GM19395 (cell line): ENCODE data around the gene FBXO2.

Source experiments
- ATAC-seq: cut with Tn5 transposase; IDR thresholded peaks from one replicate; pipeline ENCODE4 v1.9.1; 2021; ENCODE audit warnings: mild to moderate bottlenecking, moderate library complexity; ENCODE audit not compliant: unreplicated experiment

Gene FBXO2, protein sequence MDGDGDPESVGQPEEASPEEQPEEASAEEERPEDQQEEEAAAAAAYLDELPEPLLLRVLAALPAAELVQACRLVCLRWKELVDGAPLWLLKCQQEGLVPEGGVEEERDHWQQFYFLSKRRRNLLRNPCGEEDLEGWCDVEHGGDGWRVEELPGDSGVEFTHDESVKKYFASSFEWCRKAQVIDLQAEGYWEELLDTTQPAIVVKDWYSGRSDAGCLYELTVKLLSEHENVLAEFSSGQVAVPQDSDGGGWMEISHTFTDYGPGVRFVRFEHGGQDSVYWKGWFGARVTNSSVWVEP

DNA sequence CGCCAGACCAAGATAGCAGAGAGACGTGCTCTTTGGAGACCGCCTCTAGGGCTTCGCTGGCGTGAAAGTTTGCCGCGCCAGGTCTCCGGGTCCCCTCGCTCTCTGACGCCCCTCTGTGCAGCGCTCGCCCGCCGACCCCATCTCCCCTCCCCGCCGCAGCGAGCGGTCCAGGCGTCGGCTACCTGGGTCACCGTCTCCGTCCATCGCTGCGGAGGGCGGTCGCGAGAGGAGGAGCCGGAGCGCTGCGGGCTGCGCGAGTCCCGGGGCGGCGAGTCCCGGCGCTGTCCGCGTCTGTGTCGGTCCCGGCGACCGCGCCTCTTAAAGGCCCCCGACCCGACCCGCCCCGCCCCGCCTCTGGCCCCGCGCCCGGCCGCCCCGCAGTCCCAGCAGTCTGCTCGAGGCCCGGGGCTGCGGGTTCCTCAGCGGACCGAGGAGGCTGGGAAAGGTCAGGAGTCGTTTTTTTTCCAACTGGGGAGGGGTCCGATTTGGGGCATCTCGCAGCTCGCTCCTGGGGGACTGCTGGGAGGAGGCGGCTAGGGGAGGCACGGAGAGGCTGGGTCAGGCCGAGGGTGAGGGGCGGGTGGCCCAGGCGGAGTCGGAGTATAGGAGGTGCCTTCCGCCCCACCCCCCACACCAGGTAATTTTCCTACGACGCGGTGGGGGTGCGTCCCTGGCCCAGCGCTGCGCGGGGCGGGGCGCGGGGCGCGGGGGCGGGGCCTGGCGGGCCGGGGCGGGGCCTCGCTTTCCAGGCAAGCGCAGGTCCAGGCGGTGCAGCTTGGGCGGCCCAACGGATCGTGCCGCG is at the start of gene FBXO2, which contains the start of gene FBXO44:
TSS of gene FBXO2 (minus strand) at position 293 of the 802 bp plus-strand sequence. CDS start at position 204, 89 bp downstream.
TSS of gene FBXO44 (plus strand) at position 741 of the 802 bp plus-strand sequence. CDS start 959 bp downstream, outside the sequence.
- no peak for ATAC-seq

DNA sequence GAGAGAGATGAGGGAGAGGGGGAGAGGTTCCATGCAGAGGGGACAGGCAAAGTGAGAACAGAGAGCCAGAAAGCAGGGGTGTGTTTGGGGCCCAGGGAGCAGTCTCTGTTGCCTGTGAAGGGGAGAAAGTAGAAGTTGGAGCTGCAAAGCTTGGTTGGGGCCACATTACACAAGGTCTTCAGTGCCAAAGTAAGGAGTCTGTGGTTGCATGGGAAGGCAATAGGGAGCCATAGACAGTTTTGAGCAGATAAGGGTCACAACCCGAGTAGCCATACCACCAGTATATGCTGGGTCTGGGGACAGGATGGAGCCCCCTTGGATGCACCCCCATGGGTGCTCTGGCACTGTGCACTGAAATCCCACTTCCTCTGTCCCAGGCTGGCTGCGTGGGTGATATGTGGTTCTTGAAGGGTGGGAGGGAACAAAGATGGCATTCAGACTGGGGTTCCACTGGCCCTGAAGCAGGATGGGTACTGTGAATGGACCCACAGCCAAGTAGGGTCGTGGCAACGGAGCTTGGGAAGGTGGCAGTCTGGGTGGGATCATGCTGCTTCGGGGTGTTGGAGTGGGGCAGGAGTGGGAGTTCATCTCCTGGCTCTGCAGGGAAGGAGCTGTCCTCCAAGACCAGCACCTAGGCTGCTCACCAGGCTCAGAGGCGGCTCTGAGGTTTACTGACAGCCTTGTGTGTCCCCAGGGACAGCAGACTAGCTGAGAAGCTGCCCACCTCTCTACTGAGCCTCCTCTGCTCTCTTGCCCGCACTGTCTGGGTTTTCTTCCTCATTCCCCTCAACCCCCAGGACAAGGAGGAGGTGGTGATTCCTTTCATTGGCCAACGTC is 49.3 kb upstream of the FBXO2 start:
- no peak for ATAC-seq

DNA sequence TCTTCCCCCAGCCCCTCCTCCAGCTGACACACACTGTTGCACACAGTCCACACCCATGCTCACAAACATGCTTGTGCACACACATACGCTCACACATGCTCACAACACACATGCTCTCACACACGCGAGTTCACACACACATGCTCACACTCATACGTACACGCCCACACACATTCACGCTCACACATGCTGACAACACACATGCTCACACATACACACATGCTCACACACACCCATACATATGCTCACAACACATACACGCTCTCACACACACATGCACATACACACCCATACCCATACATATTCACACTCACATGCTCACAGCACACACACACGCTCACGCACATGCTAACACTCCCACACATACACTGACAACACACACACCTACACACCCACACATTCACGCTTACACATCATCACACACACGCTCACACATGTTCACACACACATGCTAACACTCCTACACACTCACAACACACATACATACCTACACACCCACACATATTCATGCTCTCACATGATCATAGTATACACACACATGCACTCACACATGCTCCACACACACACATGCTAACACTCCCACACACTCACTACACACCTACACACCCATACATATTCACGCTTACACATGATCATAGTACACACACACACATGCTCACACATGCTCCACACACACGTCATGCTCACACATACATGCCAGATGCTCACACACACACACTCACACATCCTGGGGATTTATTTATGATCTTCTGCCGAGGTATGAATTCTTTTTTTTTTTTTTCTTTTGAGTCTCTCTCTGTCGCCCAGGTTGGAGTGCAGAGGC is 48.0 kb upstream of the FBXO2 start:
- ATAC-seq = no peak

DNA sequence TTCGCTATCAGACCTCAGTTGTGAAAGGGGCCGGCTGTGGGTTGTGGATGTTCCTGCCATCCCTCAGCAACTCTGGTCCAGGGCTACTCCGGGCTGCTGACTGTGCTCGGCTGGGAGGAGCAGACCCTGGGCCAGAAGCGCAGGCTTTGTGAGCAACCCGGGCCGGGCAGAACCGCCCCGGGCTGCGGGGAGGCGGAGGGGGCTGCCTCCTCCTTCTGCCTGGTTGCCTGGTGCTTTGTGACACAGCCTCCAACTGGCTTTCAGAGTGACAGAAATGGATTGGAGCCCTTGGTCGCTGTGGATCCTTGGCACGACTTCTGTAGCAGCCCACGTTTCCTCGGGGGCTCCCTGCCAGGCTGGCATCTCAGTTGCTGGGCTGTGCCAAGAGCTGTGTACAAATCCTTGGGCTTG is 47.3 kb upstream of the FBXO2 start:
- ATAC-seq = no peak

DNA sequence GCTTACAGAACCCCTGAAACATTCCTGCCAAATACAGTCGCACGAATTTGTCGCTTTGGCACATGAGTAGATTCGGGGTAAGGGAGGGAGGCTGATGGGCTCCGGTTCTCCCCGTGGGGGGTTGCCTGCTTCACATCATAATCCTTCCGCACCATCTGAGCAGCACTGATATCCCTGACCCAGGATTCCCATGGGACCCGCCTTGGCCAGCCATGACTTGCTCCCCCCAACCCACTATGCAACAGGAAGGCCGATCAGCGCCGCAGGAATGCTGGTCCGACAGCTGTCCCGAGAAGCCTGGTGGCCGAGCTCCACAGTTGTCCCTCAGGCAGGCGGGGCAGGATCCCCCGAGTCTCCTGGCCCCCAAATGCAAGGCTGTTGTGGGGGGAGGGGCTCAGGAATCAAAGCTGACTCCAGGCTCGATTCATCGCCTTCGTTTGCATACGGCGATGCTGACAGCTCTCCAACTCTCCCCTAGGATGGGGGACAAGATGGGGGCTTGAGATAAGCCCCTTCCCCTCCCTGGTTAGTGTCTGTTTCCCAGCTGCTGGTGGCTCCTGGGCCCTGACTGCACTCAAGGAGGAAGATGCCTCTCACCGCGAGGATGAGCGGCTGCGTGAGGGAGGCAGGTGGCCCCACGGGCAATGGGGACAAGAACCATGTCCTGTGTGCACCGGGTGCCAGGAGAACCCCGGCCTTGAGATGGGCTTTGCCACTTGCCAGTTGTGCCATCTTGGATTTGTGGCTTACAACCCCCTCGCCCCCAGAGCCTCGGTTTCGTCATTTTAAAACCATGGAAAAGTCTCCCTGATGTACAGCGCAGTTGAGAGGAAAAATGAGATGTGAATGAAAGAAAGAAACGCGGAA is 46.6 kb upstream of the FBXO2 start:
- ATAC-seq = no peak

DNA sequence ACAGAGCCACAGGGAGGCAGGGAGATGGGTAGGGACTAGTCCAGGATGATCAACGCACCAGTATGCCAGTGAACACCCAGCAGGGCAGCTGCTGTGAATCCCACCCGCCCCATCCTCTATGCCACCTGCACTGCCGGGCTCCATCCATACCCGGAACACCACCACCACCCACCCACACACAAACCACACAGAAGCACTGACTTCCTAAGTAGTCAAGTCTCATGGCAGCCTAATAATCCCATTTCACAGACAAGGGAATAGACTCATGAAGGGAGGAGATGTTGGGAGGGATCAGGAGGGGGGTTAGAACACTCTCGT is 43.6 kb upstream of the FBXO2 start:
- ATAC-seq = no peak

DNA sequence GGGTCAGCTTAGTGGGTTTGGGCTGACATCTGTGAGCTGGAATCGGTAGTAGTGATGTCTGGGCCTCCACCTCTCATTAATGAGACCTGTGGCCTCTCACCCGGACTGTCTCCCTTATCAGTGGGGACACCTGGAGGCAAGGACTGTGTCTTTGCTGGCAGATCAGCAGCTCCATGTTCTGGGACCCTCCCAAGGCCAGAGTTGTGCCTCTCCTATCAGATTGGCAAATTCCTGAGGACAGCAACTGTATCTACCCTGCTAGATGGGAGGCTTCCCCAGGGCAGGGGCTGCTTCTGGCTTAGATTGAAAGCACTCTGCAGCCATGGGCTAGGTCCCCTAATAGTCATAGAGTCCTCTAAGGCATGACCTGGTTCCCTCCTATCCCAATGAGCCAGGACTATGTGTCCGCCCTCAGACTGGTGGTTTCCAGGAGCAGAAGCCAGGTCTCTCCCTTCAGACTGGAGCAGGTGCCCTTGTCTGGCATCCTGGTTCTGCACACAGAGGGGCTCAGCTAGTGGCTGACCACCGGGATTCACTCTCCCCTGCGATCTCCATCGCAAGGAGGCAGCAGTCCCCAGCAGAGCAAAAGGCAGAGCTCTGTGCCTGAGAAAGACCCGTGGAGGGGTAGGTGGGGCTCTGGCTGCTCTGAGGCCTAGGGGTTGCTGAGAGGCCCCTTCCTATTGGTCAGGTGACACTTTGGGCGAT is 43.1 kb upstream of the FBXO2 start:
- no peak for ATAC-seq

DNA sequence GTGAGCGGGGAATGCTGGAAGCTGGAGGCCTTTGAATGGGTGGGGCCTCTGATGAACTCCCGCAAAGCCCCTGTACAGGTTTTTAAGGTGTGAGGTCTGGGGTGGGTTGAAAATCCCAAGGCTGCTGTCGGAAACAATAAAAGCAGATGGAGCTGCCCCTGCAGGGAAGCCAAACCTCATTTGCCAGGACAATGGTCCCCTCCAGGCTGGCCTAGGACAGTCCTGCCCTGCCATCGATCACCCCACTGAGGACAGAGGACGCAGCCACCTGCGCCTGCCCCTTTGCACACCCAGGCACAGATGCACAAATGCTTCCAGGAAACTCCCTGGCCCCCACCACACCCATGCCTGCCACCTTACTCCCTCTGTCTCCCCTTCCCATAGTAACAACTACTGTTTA is 41.6 kb upstream of the FBXO2 start:
- ATAC-seq = no peak

DNA sequence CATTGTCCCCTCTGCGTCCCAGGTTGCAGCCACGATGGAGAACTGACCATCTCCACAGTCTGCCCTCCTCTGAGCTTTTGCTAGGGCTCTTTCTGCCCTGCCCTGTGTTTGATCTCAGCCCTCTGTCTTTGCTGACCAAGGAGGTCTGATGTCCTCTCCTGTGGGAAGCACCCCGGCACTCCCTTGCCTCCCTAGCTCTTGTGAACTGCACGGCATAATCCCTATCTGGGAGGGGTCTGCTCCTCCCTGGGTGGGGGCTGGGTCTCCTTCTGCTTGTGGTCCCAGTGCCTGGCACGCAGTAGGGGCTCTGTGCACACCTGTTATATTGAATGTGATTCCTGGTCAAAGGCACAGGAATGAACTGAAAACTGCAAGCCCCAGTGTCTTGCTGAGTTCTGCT is 39.7 kb upstream of the FBXO2 start:
- no peak for ATAC-seq

DNA sequence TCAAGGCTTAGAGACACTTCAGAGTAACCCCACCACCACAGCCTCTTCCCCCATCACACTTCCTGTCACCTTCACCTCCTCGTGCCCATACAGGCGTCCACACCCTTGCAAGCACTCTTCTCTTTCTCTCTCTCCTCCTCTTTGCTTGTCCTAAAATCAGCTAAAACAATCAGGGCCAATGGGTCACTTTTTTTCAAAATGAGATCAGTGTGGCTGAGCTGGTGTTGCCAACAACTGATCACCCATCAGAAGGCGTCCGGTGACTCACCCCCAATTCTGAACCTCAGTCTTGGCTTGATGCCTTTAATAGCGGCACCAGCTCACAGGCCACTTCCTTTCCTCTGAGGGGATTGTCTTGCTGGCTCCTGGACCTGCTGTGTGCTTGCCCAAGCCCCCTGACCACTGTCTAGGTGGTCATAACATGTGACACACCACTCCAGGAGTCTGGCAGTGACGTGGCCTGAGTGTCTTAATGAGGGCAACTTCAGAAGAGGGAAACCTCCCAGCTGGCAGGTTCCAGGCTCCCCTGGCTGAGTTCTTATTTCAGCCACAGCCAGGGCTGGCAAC is 38.9 kb upstream of the FBXO2 start:
- ATAC-seq = no peak

DNA sequence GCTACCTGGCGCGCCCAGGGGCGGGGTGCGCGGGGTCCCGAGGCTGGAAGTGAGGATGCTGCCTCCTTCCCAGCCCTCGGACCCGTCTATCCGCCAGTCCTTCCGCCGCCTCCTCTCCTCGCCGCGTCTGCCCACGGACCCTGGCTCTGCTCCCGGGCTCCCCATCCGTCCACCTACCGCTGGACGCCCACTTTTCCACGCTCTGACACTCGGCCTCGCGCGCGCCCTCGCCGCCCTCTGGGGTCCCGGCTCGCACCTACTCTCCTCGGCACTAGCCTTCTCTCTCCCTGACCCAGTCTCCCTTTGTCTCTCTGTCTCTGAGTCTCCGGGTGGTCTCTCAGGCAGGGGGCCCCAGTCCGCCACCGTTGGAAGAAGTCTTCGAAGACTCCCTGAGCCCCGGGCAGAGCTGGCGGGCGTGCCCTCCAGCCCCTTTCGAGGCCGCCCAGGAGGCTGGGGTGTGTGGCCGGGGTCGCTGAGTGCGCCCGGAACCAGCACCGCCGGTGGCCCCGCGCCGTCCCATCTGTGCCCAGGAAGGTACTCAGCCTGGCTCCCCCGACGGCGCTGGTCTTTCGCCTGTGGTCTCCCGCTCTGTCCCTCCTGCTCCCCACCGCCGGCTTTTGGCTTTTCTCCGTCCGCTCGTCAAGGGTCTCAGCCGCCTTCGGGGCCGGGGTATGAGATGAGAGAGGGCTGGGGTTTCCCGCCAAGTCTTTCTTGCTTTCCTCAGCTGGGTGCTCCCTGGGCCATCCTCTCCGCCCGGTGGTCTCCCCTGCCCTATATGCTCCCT is 37.9 kb upstream of the FBXO2 start:
- no peak for ATAC-seq

DNA sequence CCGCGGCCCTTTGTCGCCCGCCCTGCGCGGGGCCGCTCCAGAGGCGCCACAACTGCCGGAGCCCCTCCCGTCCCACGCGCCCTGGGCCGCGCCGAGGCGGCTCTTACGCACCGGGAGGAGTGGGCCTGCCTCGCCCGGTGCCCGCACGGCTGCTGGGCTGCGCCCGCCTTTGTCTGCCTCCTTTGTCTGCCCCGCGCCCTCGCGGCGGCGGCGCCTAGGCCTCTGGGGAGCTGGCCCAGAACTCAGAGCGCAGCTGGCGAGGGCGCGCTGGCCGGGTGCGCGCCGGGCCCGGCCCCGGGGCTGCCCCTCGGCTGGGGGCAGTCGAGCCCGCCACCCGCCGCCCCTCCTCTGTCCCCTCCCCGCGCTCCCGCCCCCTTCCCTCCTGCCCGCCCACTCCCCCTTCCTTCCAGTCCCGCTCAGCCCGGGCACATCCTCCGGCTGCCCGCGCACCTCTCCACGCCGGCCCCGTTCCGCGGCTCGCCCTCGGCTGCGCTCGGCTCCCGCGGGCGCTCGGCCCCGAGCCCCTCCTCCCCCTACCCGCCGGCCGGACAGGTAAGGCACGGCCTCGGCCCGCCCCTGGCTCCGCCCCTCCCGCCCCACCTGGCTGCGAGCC is 37.2 kb upstream of the FBXO2 start, which contains the start of gene DRAXIN:
TSS of gene DRAXIN (plus strand) at position 409 of the 613 bp plus-strand sequence. CDS start 14,549 bp downstream, outside the sequence.
- ATAC-seq = no peak

DNA sequence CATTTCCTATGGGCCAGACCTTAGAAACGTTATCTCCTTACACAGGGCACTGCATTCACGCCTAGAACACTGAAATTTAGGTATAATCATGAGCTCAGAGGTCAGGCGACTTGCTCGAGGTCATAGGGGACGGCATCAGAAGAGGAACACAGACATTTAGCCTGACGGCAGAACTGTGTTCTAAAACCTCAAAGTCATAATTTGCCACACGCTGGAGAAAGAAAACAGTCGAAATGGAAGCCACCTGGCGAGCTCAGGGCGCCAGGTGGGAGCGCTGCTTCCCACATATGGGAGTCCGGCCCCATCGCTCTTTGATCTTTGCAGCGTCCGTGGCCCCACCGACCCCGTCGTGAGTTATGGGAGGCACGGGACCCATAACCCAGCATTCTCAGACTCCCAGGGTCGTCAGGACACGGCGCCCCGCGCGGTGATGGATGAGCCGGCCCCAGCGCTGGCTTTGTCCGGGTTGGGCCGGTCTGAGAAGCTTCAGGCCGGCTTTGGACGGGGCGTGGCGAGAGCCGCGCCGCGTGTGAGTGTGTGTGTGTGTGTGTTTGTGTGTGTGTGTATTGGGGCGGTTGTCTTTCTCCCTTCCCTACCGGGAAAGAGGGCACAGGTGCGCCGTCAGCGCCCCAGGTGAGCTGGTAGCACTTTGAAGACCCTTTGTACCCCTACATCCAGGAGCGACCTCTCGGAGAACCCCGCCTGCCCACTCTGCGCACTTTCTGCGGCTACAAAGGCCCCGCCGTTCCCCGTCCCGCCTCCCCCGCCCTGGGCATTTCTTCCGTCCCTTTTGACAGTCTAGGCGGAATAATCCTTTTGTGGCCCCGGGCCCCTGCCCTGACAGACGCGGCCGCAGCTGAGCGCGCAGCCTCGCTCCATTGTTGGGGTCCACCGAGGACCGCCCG is 36.4 kb upstream of the FBXO2 start:
- ATAC-seq = no peak

DNA sequence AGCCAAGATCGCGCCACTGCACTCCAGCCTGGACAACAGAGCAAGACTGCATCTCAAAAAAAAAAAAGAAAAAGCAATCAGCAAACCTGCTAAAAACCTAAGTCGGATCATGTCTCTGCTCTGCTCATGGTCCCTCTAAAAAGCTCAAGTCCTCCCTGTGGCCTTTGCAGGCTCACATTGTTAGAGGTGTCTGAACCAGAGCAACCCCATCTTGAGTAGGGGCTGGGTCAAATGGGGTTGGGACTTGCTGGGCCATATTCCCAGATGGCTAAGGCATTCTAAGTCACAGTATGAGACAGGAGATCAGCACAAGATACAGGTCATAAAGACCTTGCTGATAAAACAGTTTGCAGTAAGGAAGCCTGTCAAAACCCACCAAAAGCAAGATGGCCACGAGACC is 34.3 kb upstream of the FBXO2 start:
- ATAC-seq = no peak

DNA sequence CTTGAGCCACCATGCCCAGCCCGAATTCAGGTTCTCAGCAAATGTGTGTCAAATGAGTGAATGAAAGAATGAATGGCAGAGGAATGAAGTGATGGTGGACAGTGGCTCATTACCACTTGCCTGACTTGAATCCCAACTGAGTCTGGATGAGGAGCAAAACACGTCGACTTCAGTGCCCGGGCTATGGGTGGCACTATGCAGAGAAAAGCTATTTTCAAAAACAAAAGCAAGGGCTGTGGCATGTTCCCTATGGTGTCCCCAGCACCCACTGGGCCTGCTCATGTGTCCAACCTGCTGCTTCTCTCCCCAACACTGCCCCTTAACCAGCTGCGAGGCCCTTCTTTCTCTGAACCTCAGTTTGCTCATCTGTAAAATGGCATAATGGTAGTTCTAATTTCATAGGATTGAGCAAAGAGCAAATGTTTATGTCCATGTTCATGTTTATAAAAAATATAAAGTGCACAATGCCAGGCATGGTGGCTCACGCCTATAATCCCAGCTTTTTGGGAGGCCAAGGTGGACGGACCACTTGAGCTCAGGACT is 31.1 kb upstream of the FBXO2 start:
- ATAC-seq = no peak

DNA sequence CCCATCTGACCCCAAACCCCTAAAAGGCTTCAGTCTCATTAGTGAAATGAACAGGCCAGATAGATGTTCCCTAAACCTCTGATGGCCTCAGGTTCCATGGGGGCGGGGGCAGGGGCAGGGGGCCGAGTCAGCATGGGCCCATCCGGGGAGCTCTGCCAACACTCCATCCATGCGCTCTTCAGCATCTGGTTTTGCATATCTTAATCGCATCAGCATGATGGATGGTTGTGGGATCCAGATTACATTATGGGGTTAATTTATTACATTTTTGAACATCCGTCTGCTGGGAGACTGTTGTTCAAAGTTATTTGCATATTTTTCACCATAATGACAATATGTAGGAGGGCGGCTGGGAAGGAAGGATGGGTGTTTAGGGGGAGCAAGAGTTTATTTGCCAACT is 29.8 kb upstream of the FBXO2 start:
- ATAC-seq = no peak
